ENCODE data around the gene MAMDC4. TPM values are rescaled to one million over a fixed set of nuclear protein-coding genes. Genes with fewer than 3 reads are reported as not detected.

MAMDC4 gene
- total RNA-seq, 2 donors from 2014 or later = 6.8 to 15.4 TPM

DNA sequence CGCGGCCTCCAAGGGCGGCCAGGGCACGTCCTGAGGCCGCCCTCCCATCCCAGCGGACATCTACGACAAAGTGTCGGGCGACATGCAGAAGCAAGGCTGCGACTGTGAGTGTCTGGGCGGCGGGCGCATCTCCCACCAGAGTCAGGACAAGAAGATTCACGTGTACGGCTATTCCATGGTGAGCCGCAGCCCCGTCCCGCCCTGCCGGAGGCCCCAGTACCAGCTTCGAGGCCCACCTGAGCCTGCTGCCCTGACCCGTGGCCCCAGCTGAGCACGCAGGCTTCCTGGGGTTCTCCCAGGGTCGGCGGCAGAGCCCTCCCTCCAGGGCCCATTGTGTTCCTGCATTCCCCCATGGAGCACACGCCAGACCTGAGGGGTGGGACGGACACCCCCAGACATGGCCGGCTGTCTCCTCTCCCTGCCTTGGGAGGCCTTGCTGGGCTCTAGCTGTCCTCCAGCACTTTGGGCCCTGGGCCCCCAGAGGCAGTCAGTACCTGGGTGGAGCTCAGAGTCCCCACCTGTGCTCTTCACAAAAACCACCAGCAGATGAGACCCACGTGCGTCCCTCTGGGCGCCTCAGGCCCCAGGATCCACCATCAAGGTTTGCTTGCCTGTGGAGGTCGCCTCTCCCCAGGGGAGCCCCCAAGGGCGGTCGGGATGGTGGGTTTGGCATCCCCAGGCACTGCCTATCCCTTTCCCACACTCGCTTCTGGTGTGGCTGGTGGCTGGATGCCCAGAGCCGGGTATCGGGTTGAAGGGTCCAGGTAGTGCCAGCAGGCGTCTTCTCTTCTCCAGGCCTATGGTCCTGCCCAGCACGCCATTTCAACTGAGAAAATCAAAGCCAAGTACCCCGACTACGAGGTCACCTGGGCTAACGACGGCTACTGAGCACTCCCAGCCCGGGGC is 1.9 kb upstream of the MAMDC4 start:
- Mint-ChIP-seq H3K4me1 (peaks cover 2% of the 10 kb centered on the region), H3K36me3 (ENCODE audit: low read depth) (no peaks in the 10 kb centered on the region), H3K27me3 (ENCODE audit: insufficient read depth) (peaks cover 21% of the 10 kb centered on the region), H3K9me3 (peaks cover 11% of the 10 kb centered on the region), H3K27ac (peak overlapping the region; percentile 88), H3K4me3 (peak overlapping the region; percentile 78)
- Histone ChIP-seq H3K4me3 (ENCODE audit: low read length) (peak overlapping the region; percentile 93), H3K9ac (ENCODE audit: extremely low read depth, low read length, poor library complexity, severe bottlenecking) (peak overlapping the region; percentile 64), H3K9me3 (ENCODE audit: control insufficient read depth, low read length) (no peaks in the 10 kb centered on the region), H3K27me3 (ENCODE audit: control insufficient read depth, insufficient read depth, low read length, poor library complexity, severe bottlenecking) (no peaks in the 10 kb centered on the region), H3K36me3 (ENCODE audit: control insufficient read depth, insufficient read depth, low read length) (peaks cover 10% of the 10 kb centered on the region), H3K27ac (ENCODE audit: low read depth, low read length) (no peak overlapping the region), H3K4me1 (ENCODE audit: control insufficient read depth, insufficient read depth, low read length) (peaks cover 8% of the 10 kb centered on the region)
- TF ChIP-seq, protein P1, sequence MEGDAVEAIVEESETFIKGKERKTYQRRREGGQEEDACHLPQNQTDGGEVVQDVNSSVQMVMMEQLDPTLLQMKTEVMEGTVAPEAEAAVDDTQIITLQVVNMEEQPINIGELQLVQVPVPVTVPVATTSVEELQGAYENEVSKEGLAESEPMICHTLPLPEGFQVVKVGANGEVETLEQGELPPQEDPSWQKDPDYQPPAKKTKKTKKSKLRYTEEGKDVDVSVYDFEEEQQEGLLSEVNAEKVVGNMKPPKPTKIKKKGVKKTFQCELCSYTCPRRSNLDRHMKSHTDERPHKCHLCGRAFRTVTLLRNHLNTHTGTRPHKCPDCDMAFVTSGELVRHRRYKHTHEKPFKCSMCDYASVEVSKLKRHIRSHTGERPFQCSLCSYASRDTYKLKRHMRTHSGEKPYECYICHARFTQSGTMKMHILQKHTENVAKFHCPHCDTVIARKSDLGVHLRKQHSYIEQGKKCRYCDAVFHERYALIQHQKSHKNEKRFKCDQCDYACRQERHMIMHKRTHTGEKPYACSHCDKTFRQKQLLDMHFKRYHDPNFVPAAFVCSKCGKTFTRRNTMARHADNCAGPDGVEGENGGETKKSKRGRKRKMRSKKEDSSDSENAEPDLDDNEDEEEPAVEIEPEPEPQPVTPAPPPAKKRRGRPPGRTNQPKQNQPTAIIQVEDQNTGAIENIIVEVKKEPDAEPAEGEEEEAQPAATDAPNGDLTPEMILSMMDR (conservative IDR thresholded peaks at IDR 0.05) = no peak
- DNase-seq = no peak
- WGBS, 2 experiments (ENCODE audit: insufficient coverage in 1 of 2, insufficient read length in 1 of 2) = 67 to 70% methylated on average over 33 to 43 of the region's 43 CpGs

DNA sequence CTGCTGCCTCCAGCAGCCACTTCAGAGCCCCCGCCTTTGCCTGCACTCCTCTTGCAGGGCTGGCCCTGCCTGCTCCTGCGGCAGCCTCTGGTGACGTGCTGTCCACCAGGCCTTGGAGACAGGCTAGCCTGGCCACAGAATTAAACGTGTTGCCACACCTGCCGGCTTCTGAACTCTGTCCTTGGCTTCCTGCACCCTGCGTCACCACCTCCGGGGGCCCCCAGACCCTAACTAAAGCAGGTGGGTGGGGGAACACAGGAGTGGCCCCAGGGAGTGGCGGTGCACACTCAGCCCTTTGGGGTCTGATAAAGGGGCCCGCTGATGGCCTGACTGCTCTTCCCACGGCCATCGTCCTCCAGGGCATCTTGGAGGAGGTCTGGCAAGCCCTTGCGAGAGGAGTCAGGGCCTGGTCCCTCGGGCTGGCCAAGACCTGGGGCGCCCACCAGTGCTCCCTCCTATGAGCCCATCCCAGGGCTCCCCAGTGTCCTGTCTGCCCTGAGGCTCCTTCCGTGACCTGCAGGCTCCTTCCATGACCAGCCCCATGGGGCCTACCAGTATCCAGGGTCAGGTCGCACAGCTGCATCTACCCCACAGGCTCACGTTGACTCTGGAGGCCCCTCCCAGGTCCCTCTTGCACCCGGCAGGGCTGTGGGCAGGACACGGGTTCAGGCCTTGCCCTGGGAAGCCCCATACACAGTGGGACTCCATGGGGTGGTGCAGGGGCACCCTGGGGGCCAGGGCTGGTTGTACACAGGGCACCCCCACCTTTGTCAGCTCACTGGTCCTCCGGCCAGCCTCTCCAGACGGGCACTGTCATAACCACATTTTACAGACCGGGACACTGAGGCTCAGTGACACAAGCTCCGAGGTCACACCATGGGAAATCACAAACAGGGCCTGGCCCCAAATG is 1.0 kb upstream of the MAMDC4 start:
- Mint-ChIP-seq H3K27ac (no peak overlapping the region), H3K4me3 (peak overlapping the region; percentile 78), H3K4me1 (peaks cover 2% of the 10 kb centered on the region), H3K9me3 (peaks cover 7% of the 10 kb centered on the region), H3K36me3 (ENCODE audit: low read depth) (no peaks in the 10 kb centered on the region), H3K27me3 (ENCODE audit: insufficient read depth) (peaks cover 15% of the 10 kb centered on the region)
- DNase-seq = peak; percentile 53
- no peak overlapping the region for H3K4me3 ChIP-seq (ENCODE audit: low read length)
- no peak overlapping the region for H3K27ac ChIP-seq (ENCODE audit: low read depth, low read length)
- H3K9me3 ChIP-seq (ENCODE audit: control insufficient read depth, low read length) = no peaks in the 10 kb centered on the region
- WGBS, 2 experiments (ENCODE audit: insufficient coverage in 1 of 2, insufficient read length in 1 of 2) = 94% methylated on average over 17 to 23 of the region's 23 CpGs
- peaks cover 10% of the 10 kb centered on the region for H3K36me3 ChIP-seq (ENCODE audit: control insufficient read depth, insufficient read depth, low read length)
- H3K9ac ChIP-seq (ENCODE audit: extremely low read depth, low read length, poor library complexity, severe bottlenecking) = no peak overlapping the region
- H3K27me3 ChIP-seq (ENCODE audit: control insufficient read depth, insufficient read depth, low read length, poor library complexity, severe bottlenecking) = no peaks in the 10 kb centered on the region
- TF ChIP-seq, protein P1 (conservative IDR thresholded peaks at IDR 0.05) = no peak
- H3K4me1 ChIP-seq (ENCODE audit: control insufficient read depth, insufficient read depth, low read length) = peaks cover 8% of the 10 kb centered on the region

All from endodermal cell (in vitro differentiated cells).